Measurements from ENCODE around the gene MCF2L2.
A peak's percentile ranks its signal among the peaks of the same experiment; 100 is the strongest.

The MCF2L2 gene

GRCh38 chr3:183222631-183223235, 205.7 kb downstream of the MCF2L2 start:
- no peak for DNase-seq

GRCh38 chr3:183220828-183221227, 207.6 kb downstream of the MCF2L2 start:
- DNase-seq = no peak

GRCh38 chr3:183218826-183219225, 209.6 kb downstream of the MCF2L2 start:
- no peak for DNase-seq

GRCh38 chr3:183217548-183218332, 210.7 kb downstream of the MCF2L2 start:
- no peak for DNase-seq

GRCh38 chr3:183215591-183216202, 212.7 kb downstream of the MCF2L2 start:
- no peak for DNase-seq

- no peak for DNase-seq
These were observed 214.2 kb downstream of the MCF2L2 start for GRCh38 chr3:183214277-183214612.

GRCh38 chr3:183213415-183214276, 214.8 kb downstream of the MCF2L2 start:
- DNase-seq = no peak

- no peak for DNase-seq
These were observed 215.9 kb downstream of the MCF2L2 start for GRCh38 chr3:183212565-183212964.

- DNase-seq = no peak
These were observed 216.3 kb downstream of the MCF2L2 start for GRCh38 chr3:183212096-183212495.

GRCh38 chr3:183211352-183211751, 217.1 kb downstream of the MCF2L2 start:
- no peak for DNase-seq

- DNase-seq = no peak
These were observed 217.5 kb downstream of the MCF2L2 start for GRCh38 chr3:183210862-183211341.

GRCh38 chr3:183210341-183210740, 218.1 kb downstream of the MCF2L2 start:
- no peak for DNase-seq

- no peak for DNase-seq
These were observed 219.6 kb downstream of the MCF2L2 start for GRCh38 chr3:183208800-183209199.

- no peak for DNase-seq
These were observed 220.2 kb downstream of the MCF2L2 start for GRCh38 chr3:183208260-183208659.

- DNase-seq = no peak
These were observed 224.7 kb downstream of the MCF2L2 start for GRCh38 chr3:183203670-183204069.

GRCh38 chr3:183202004-183202722, 226.3 kb downstream of the MCF2L2 start:
- peak; percentile 41 for DNase-seq

GRCh38 chr3:183198939-183199338, 229.5 kb downstream of the MCF2L2 start:
- DNase-seq = no peak

GRCh38 chr3:183197734-183198133, 230.7 kb downstream of the MCF2L2 start:
- no peak for DNase-seq

- no peak for DNase-seq
These were observed 233.2 kb downstream of the MCF2L2 start for GRCh38 chr3:183195266-183195665.

GRCh38 chr3:183193762-183194689, 234.4 kb downstream of the MCF2L2 start:
- DNase-seq = no peak

GRCh38 chr3:183192650-183193300, 235.6 kb downstream of the MCF2L2 start:
- DNase-seq = no peak

Measured in CD4-positive, alpha-beta T cell treated with Interleukin-12 subunit alpha and Interleukin-12 subunit beta, for 1 hour (primary cell).